Central memory CD4-positive, alpha-beta T cell (primary cell): ENCODE results near the gene FAM43A.

Experiments used
- DNase-seq: peaks from one replicate; pipeline ENCODE4 v3.0.0; 2022

The FAM43A gene

GRCh38 chr3:194711913-194712312, 26.2 kb downstream of the FAM43A start:
- DNase-seq, result no peak

- no peak for DNase-seq
Measured at GRCh38 chr3:194713299-194714136, 27.8 kb downstream of the FAM43A start.

- DNase-seq, result no peak
Measured at GRCh38 chr3:194714137-194714455, 28.4 kb downstream of the FAM43A start.

GRCh38 chr3:194714564-194714963, 28.9 kb downstream of the FAM43A start:
- no peak for DNase-seq

GRCh38 chr3:194715022-194715800, 29.5 kb downstream of the FAM43A start:
- no peak for DNase-seq

- DNase-seq, result no peak
Measured at GRCh38 chr3:194718079-194718478, 32.4 kb downstream of the FAM43A start.

- DNase-seq, result no peak
Measured at GRCh38 chr3:194720048-194720447, 34.4 kb downstream of the FAM43A start.

GRCh38 chr3:194723846-194724618, 38.3 kb downstream of the FAM43A start:
- DNase-seq, result no peak

GRCh38 chr3:194725346-194725745, 39.7 kb downstream of the FAM43A start:
- DNase-seq, result no peak

GRCh38 chr3:194727435-194728128, 41.9 kb downstream of the FAM43A start:
- DNase-seq, result no peak

GRCh38 chr3:194728986-194729385, 43.3 kb downstream of the FAM43A start:
- DNase-seq, result no peak

GRCh38 chr3:194730365-194730764, 44.7 kb downstream of the FAM43A start:
- no peak for DNase-seq

- no peak for DNase-seq
Measured at GRCh38 chr3:194731506-194732073, 45.9 kb downstream of the FAM43A start.

GRCh38 chr3:194732617-194733016, 46.9 kb downstream of the FAM43A start:
- no peak for DNase-seq

- DNase-seq, result no peak
Measured at GRCh38 chr3:194736277-194736895, 50.7 kb downstream of the FAM43A start.

GRCh38 chr3:194736896-194737600, 51.4 kb downstream of the FAM43A start:
- no peak for DNase-seq
